ENCODE results near the gene CEP57L1.

DNA sequence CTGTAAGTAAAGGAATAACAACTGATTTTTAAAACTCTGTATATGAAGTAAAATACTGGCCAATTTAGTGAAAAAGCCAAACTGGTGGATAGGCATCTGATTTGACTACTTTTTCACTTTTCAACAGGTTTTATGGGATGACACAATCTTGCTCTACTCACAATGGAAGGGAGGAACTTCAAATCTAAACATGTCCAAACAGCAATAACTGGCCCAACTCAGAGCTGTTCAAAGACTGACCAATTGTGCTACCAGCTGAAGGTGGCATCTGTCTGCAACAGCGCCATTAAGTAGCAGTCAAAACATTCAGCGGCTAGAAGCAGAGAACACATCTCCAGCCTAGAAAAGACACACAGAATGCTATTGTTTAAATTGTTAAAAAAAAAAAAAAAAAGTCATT lies 45.3 kb upstream of the CEP57L1 start:
- TF ChIP-seq POLR2A (IDR thresholded peaks at IDR 0.05; ENCODE audit: low read length) (no peak), GATA1 (IDR thresholded peaks at IDR 0.05; ENCODE audit: low read depth, low read length) (no peak)
